GM23248 (cell line): ENCODE results near the gene WFDC9.
"Not testable (repeated sequence)": the region's sequence is repeated elsewhere in the genome, so short reads cannot be mapped to it uniquely, and the experiment has no call there.

Experiments used
- EZH2 ChIP-seq: fragments of 200-600 bp; sonication (generic); IDR thresholded peaks from 2 replicates; pipeline ENCODE4 v1.6.1; 2018; ENCODE audit warnings: antibody characterized with exemption, mild to moderate bottlenecking; ENCODE audit not compliant: insufficient read depth, poor library complexity, severe bottlenecking
- EZH2phosphoT487 ChIP-seq: fragments of 200-600 bp; sonication (generic); IDR thresholded peaks from 2 replicates; pipeline ENCODE4 v1.6.1; 2018; ENCODE audit warnings: antibody characterized with exemption, moderate library complexity, mild to moderate bottlenecking, low read depth; ENCODE audit not compliant: insufficient read depth

- TF ChIP-seq EZH2, EZH2phosphoT487: not testable (repeated sequence)
These were observed 14.8 kb upstream of the WFDC9 start for GRCh38 chr20:45645869-45646268.
